HCT116 (cell line): ENCODE data around the gene PPP4R2. TPM values are rescaled to one million over a fixed set of nuclear protein-coding genes. Genes with fewer than 3 reads are reported as not detected.

Experiments used
- ATAC-seq: fragments of 200-7000 bp; cut with Tn5 transposase; 2 replicates; pipeline ENCODE4 v1.9.1; 2020; ENCODE audit warnings: mild to moderate bottlenecking, moderate library complexity
- BruUV-seq: library from RNA; stranded (reverse); fragments of 400-500 nt; replicated peaks from 2 replicates; lab custom pipeline; 2021; lab: Mats Ljungman, UMichigan
- CTCF ChIA-PET: fragments of 300-600 bp; sonication (Branson Sonifier 250); formaldehyde crosslinking; loops from one replicate; lab custom pipeline; 2021; ENCODE audit warnings: antibody characterized with exemption; lab: Charles Lee
- POLR2A ChIA-PET: fragments of 300-600, 350-600 bp; sonication (Branson Sonifier 250); formaldehyde crosslinking; loops from one replicate; lab custom pipeline; 2021; ENCODE audit warnings: antibody characterized with exemption; lab: Charles Lee
- RAD21 ChIA-PET, 2 experiments: fragments of 300-600 bp; sonication (Branson Sonifier 250); formaldehyde crosslinking; loops; one replicate each; lab custom pipeline; 2023; ENCODE audit warnings: low total read pairs in 2 of 2; ENCODE audit not compliant: uncharacterized antibody in 2 of 2, unreplicated experiment in 2 of 2, low non-redundant PET in 1 of 2; lab: Charles Lee
- DNase-seq: peaks from one replicate; pipeline ENCODE4 v3.0.0-alpha.2; 2010; ENCODE audit warnings: low read depth, low spot score
- H2AFZ ChIP-seq: fragments of 200-600 bp; shearing (Covaris generic), sonication (generic); 2 replicates; pipeline ENCODE4 v1.6.1; 2017; ENCODE audit warnings: low read depth, mixed run types, mixed read lengths, antibody characterized with exemption, low read length; ENCODE audit not compliant: poor library complexity, severe bottlenecking
- H3K27ac ChIP-seq: 2 replicates; pipeline ENCODE4 v1.5.1; 2012; ENCODE audit warnings: low read depth, low read length
- H3K27me3 ChIP-seq: fragments of 200-600 bp; sonication (generic); 2 replicates; pipeline ENCODE4 v1.6.1; 2016; ENCODE audit warnings: mixed run types, low read length, mixed read lengths; ENCODE audit not compliant: insufficient read depth
- H3K36me3 ChIP-seq, 2 experiments: fragments of 200-500 bp in 1 of 2; fragments of 200-600 bp in 1 of 2; sonication (Bioruptor generic) in 1 of 2; sonication (generic) in 1 of 2; 2 replicates each; pipeline versions ENCODE4 v1.5.1 to v1.6.1; 2014 to 2016; ENCODE audit warnings: low read length in 2 of 2, inconsistent platforms in 1 of 2, mixed read lengths in 1 of 2, mixed run types in 1 of 2; ENCODE audit not compliant: insufficient read depth in 2 of 2, control insufficient read depth in 1 of 2
- H3K4me1 ChIP-seq, 2 experiments: fragments of 200-600 bp in 1 of 2; sonication (generic) in 1 of 2; 2 replicates each; pipeline versions ENCODE4 v1.5.1 to v1.6.1; 2012 to 2017; ENCODE audit warnings: low read length in 2 of 2, inconsistent platforms in 1 of 2, mild to moderate bottlenecking in 1 of 2, mixed read lengths in 1 of 2, mixed run types in 1 of 2, moderate library complexity in 1 of 2; ENCODE audit not compliant: insufficient read depth in 2 of 2, control insufficient read depth in 1 of 2
- H3K4me2 ChIP-seq: fragments of 200-600 bp; sonication (generic); 2 replicates; pipeline ENCODE4 v1.6.1; 2017; ENCODE audit warnings: mixed run types, low read length, mixed read lengths
- H3K4me3 ChIP-seq, 2 experiments: fragments of 200-600 bp in 1 of 2; sonication (generic) in 1 of 2; replicated peaks in 1 of 2; 2 replicates each; pipeline ENCODE4 v1.5.1; 2011 to 2016; ENCODE audit warnings: low read length in 2 of 2, control low read depth in 1 of 2, low read depth in 1 of 2, mild to moderate bottlenecking in 1 of 2, mixed read lengths in 1 of 2, mixed run types in 1 of 2
- H3K79me2 ChIP-seq: fragments of 200-600 bp; sonication (generic); 2 replicates; pipeline ENCODE4 v1.6.1; 2017; ENCODE audit warnings: mild to moderate bottlenecking, mixed run types, low read length, moderate library complexity, mixed read lengths; ENCODE audit not compliant: insufficient read depth
- H3K9ac ChIP-seq: fragments of 200-600 bp; sonication (generic); 2 replicates; pipeline ENCODE4 v1.6.1; 2016; ENCODE audit warnings: low read length, mixed read lengths
- H3K9me2 ChIP-seq: fragments of 200-600 bp; sonication (generic), shearing (Covaris generic); 2 replicates; pipeline ENCODE4 v1.6.1; 2017; ENCODE audit warnings: mixed run types, mild to moderate bottlenecking, moderate library complexity; ENCODE audit not compliant: insufficient read depth
- H3K9me3 ChIP-seq, 2 experiments: fragments of 200-500 bp in 1 of 2; fragments of 200-600 bp in 1 of 2; sonication (Bioruptor generic) in 1 of 2; sonication (generic) in 1 of 2; 2 replicates each; pipeline ENCODE4 v1.6.1; 2014 to 2017; ENCODE audit warnings: low read length in 2 of 2, mixed read lengths in 2 of 2, inconsistent platforms in 1 of 2, low read depth in 1 of 2, mild to moderate bottlenecking in 1 of 2, mixed run types in 1 of 2, moderate library complexity in 1 of 2; ENCODE audit not compliant: control insufficient read depth in 1 of 2, insufficient read depth in 1 of 2
- H4K20me1 ChIP-seq: fragments of 200-600 bp; sonication (generic), shearing (Covaris generic); 2 replicates; pipeline ENCODE4 v1.6.1; 2017; ENCODE audit warnings: mixed run types, mild to moderate bottlenecking, moderate library complexity; ENCODE audit not compliant: insufficient read depth
- CBX3 ChIP-seq: IDR thresholded peaks from 2 replicates; pipeline ENCODE4 v1.6.1; 2012; ENCODE audit warnings: low read depth
- CEBPB ChIP-seq: IDR thresholded peaks from 2 replicates; pipeline ENCODE4 v1.6.1; 2012; ENCODE audit warnings: low read depth
- EGR1 ChIP-seq: IDR thresholded peaks from 2 replicates; pipeline ENCODE4 v1.6.1; 2012; ENCODE audit warnings: low read depth
- ELF1 ChIP-seq: IDR thresholded peaks from 2 replicates; pipeline ENCODE4 v1.6.1; 2012; ENCODE audit warnings: low read depth, borderline replicate concordance
- EZH2 ChIP-seq: fragments of 200-600 bp; sonication (generic); IDR thresholded peaks from 2 replicates; pipeline ENCODE4 v1.6.1; 2017; ENCODE audit warnings: antibody characterized with exemption, mixed run types
- FOSL1 ChIP-seq: IDR thresholded peaks from 2 replicates; pipeline ENCODE4 v1.6.1; 2012; ENCODE audit warnings: low read depth
- JUND ChIP-seq: IDR thresholded peaks from 2 replicates; pipeline ENCODE4 v1.6.1; 2012
- MAX ChIP-seq: IDR thresholded peaks from 2 replicates; pipeline ENCODE4 v1.6.1; 2012
- POLR2A ChIP-seq: IDR thresholded peaks from 2 replicates; pipeline ENCODE4 v1.7.0; 2011; ENCODE audit warnings: borderline replicate concordance; ENCODE audit not compliant: insufficient read depth, insufficient read length; ENCODE audit errors: extremely low read depth
- POLR2AphosphoS5 ChIP-seq: IDR thresholded peaks from 2 replicates; pipeline ENCODE4 v1.6.1; 2011; ENCODE audit warnings: mild to moderate bottlenecking, low read depth, low read length, moderate library complexity
- SIN3A ChIP-seq: IDR thresholded peaks from 2 replicates; pipeline ENCODE4 v1.6.1; 2012; ENCODE audit warnings: low read depth
- SP1 ChIP-seq: IDR thresholded peaks from 2 replicates; pipeline ENCODE4 v1.6.1; 2012; ENCODE audit warnings: low read depth
- SRF ChIP-seq: IDR thresholded peaks from 2 replicates; pipeline ENCODE4 v1.6.1; 2012; ENCODE audit warnings: low read depth
- TCF7L2 ChIP-seq: IDR thresholded peaks from 2 replicates; pipeline ENCODE4 v1.7.0; 2011; ENCODE audit warnings: borderline replicate concordance, inconsistent platforms; ENCODE audit not compliant: insufficient read depth, insufficient read length; ENCODE audit errors: extremely low read depth
- YY1 ChIP-seq: IDR thresholded peaks from 2 replicates; pipeline ENCODE4 v1.6.1; 2011; ENCODE audit warnings: low read length, low read depth, moderate library complexity, mild to moderate bottlenecking; ENCODE audit not compliant: insufficient replicate concordance; ENCODE audit errors: extremely low read depth
- ZFX ChIP-seq: fragments of 450-650 bp; IDR thresholded peaks from 2 replicates; pipeline ENCODE4 v1.6.1; 2017
- intact Hi-C: fragments of 100-400 bp; cut with micrococcal nuclease; formaldehyde crosslinking; loops from 2 replicates; pipeline ENCODE4 v1.10.0; 2022
- total RNA-seq: library from RNA; stranded (reverse); gene quantifications from one replicate; pipeline ENCODE4 v1.2.1, GENCODE V29; 2021; ENCODE audit not compliant: unreplicated experiment
- TF ChIP-seq, protein P1 (sequence below), 3 experiments: fragments of 200-600 bp in 1 of 3; sonication (generic) in 1 of 3; IDR thresholded peaks in 2 of 3; conservative IDR thresholded peaks in 1 of 3; 2 replicates each; pipeline ENCODE4 v1.5.1; 2012 to 2017; ENCODE audit warnings: low read depth in 2 of 3, low read length in 2 of 3, antibody characterized with exemption in 1 of 3, borderline replicate concordance in 1 of 3, control low read depth in 1 of 3, mild to moderate bottlenecking in 1 of 3, mixed read lengths in 1 of 3, mixed run types in 1 of 3, moderate library complexity in 1 of 3; ENCODE audit not compliant: insufficient read depth in 1 of 3
- TF ChIP-seq, protein P2 (sequence below): IDR thresholded peaks from 2 replicates; pipeline ENCODE4 v1.6.1; 2012; ENCODE audit warnings: low read depth

The PPP4R2 gene
- total RNA-seq, 1 experiment from 2014 or later, result 72.5 TPM

- TF ChIP-seq POLR2A, result peak; percentile 82
- no peak for TF ChIP-seq SRF
- TF ChIP-seq FOSL1, result no peak
- peak; percentile 59 for TF ChIP-seq SIN3A
- peak; percentile 92 for TF ChIP-seq YY1
These were observed at the start of gene PPP4R2 (continued) for GRCh38 chr3:72996473-72997333.

- POLR2A ChIA-PET, result no interaction called here
- BruUV-seq, result no TSS peak
- TF ChIP-seq CEBPB, result no peak
- TF ChIP-seq POLR2AphosphoS5, result no peak
- no peak for TF ChIP-seq ELF1
- TF ChIP-seq ZFX, result no peak
- no peak for TF ChIP-seq SP1
- no peak for TF ChIP-seq POLR2A
- no peak for TF ChIP-seq SIN3A
- no peak for TF ChIP-seq EZH2
- TF ChIP-seq CBX3, result no peak
- no peak for TF ChIP-seq FOSL1
- no peak for TF ChIP-seq JUND
- TF ChIP-seq, protein P1, sequence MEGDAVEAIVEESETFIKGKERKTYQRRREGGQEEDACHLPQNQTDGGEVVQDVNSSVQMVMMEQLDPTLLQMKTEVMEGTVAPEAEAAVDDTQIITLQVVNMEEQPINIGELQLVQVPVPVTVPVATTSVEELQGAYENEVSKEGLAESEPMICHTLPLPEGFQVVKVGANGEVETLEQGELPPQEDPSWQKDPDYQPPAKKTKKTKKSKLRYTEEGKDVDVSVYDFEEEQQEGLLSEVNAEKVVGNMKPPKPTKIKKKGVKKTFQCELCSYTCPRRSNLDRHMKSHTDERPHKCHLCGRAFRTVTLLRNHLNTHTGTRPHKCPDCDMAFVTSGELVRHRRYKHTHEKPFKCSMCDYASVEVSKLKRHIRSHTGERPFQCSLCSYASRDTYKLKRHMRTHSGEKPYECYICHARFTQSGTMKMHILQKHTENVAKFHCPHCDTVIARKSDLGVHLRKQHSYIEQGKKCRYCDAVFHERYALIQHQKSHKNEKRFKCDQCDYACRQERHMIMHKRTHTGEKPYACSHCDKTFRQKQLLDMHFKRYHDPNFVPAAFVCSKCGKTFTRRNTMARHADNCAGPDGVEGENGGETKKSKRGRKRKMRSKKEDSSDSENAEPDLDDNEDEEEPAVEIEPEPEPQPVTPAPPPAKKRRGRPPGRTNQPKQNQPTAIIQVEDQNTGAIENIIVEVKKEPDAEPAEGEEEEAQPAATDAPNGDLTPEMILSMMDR (IDR thresholded peaks at IDR 0.05 in 2 of 3, conservative IDR thresholded peaks at IDR 0.05 in 1 of 3; ENCODE audit: borderline replicate concordance in 1 of 3, insufficient read depth in 1 of 3, low read depth in 2 of 3, low read length in 2 of 3), result no peak
- TF ChIP-seq YY1, result no peak
- no peak for TF ChIP-seq MAX
- TF ChIP-seq EGR1, result no peak
- TF ChIP-seq TCF7L2, result no peak
- TF ChIP-seq, protein P2, sequence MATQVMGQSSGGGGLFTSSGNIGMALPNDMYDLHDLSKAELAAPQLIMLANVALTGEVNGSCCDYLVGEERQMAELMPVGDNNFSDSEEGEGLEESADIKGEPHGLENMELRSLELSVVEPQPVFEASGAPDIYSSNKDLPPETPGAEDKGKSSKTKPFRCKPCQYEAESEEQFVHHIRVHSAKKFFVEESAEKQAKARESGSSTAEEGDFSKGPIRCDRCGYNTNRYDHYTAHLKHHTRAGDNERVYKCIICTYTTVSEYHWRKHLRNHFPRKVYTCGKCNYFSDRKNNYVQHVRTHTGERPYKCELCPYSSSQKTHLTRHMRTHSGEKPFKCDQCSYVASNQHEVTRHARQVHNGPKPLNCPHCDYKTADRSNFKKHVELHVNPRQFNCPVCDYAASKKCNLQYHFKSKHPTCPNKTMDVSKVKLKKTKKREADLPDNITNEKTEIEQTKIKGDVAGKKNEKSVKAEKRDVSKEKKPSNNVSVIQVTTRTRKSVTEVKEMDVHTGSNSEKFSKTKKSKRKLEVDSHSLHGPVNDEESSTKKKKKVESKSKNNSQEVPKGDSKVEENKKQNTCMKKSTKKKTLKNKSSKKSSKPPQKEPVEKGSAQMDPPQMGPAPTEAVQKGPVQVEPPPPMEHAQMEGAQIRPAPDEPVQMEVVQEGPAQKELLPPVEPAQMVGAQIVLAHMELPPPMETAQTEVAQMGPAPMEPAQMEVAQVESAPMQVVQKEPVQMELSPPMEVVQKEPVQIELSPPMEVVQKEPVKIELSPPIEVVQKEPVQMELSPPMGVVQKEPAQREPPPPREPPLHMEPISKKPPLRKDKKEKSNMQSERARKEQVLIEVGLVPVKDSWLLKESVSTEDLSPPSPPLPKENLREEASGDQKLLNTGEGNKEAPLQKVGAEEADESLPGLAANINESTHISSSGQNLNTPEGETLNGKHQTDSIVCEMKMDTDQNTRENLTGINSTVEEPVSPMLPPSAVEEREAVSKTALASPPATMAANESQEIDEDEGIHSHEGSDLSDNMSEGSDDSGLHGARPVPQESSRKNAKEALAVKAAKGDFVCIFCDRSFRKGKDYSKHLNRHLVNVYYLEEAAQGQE, result no peak
These were observed 48.7 kb upstream of the PPP4R2 start for GRCh38 chr3:72947715-72948490.

More at GRCh38 chr3:72947715-72948490, 48.7 kb upstream of the PPP4R2 start:
- H3K4me1 ChIP-seq, result peaks cover 12 to 21% of the 10 kb centered on the region in 2 experiments
- no peaks in the 10 kb centered on the region for H4K20me1 ChIP-seq
- no peaks in the 10 kb centered on the region for H3K79me2 ChIP-seq
- intact Hi-C loops, result no loop called here
- no peaks in the 10 kb centered on the region for H3K27me3 ChIP-seq
- H3K4me2 ChIP-seq, result no peak overlapping the region
- no peaks in the 10 kb centered on the region for H3K36me3 ChIP-seq
- H3K27ac ChIP-seq, result no peak overlapping the region
- RAD21 ChIA-PET, result no interaction called here
- no peak overlapping the region for H2AFZ ChIP-seq
- H3K4me3 ChIP-seq, result no peak overlapping the region
- no peaks in the 10 kb centered on the region for H3K9me3 ChIP-seq
- no peak overlapping the region for H3K9ac ChIP-seq
- DNase-seq (no peak), ATAC-seq (no peak)
- no peaks in the 10 kb centered on the region for H3K9me2 ChIP-seq
- CTCF ChIA-PET, result no interaction called here
